HL-60 (cell line): ENCODE data around the gene RGMB.

Experiments
- POLR2AphosphoS5 ChIP-seq: IDR thresholded peaks from 2 replicates; pipeline ENCODE4 v1.6.1; 2012; ENCODE audit warnings: low read depth
- SPI1 ChIP-seq: IDR thresholded peaks from 2 replicates; pipeline ENCODE4 v1.6.1; 2012; ENCODE audit warnings: low read depth, mild to moderate bottlenecking, borderline replicate concordance
- TF ChIP-seq, protein P1 (sequence below): IDR thresholded peaks from one replicate; pipeline ENCODE4 v1.5.1; 2011; ENCODE audit warnings: low read length, control low read depth, inconsistent platforms; ENCODE audit not compliant: insufficient read depth
- TF ChIP-seq, protein P2 (sequence below): IDR thresholded peaks from 2 replicates; pipeline ENCODE4 v1.6.1; 2012; ENCODE audit warnings: low read depth; ENCODE audit not compliant: insufficient replicate concordance

DNA sequence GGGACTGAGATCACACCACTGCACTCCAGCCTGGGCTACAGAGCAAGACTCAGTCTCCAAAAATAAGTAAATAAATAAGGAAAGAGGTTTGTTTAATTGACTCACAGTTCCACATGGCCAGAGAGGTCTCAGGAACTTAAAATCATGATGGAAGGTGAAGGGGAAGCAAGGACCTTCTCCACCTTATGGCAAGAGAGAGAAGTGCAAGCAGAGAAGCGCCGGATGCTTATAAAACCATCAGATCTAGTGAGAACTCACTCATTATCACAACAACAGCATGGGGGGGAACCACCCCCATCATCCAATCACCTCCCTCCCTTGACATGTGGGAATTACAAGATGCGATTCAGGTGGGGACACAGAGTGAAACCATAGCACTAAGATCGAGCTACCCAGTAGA, 22.8 kb upstream of the RGMB start:
- TF ChIP-seq, protein P1, sequence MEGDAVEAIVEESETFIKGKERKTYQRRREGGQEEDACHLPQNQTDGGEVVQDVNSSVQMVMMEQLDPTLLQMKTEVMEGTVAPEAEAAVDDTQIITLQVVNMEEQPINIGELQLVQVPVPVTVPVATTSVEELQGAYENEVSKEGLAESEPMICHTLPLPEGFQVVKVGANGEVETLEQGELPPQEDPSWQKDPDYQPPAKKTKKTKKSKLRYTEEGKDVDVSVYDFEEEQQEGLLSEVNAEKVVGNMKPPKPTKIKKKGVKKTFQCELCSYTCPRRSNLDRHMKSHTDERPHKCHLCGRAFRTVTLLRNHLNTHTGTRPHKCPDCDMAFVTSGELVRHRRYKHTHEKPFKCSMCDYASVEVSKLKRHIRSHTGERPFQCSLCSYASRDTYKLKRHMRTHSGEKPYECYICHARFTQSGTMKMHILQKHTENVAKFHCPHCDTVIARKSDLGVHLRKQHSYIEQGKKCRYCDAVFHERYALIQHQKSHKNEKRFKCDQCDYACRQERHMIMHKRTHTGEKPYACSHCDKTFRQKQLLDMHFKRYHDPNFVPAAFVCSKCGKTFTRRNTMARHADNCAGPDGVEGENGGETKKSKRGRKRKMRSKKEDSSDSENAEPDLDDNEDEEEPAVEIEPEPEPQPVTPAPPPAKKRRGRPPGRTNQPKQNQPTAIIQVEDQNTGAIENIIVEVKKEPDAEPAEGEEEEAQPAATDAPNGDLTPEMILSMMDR, result no peak
- TF ChIP-seq POLR2AphosphoS5, result no peak
- TF ChIP-seq, protein P2, sequence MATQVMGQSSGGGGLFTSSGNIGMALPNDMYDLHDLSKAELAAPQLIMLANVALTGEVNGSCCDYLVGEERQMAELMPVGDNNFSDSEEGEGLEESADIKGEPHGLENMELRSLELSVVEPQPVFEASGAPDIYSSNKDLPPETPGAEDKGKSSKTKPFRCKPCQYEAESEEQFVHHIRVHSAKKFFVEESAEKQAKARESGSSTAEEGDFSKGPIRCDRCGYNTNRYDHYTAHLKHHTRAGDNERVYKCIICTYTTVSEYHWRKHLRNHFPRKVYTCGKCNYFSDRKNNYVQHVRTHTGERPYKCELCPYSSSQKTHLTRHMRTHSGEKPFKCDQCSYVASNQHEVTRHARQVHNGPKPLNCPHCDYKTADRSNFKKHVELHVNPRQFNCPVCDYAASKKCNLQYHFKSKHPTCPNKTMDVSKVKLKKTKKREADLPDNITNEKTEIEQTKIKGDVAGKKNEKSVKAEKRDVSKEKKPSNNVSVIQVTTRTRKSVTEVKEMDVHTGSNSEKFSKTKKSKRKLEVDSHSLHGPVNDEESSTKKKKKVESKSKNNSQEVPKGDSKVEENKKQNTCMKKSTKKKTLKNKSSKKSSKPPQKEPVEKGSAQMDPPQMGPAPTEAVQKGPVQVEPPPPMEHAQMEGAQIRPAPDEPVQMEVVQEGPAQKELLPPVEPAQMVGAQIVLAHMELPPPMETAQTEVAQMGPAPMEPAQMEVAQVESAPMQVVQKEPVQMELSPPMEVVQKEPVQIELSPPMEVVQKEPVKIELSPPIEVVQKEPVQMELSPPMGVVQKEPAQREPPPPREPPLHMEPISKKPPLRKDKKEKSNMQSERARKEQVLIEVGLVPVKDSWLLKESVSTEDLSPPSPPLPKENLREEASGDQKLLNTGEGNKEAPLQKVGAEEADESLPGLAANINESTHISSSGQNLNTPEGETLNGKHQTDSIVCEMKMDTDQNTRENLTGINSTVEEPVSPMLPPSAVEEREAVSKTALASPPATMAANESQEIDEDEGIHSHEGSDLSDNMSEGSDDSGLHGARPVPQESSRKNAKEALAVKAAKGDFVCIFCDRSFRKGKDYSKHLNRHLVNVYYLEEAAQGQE, result no peak
- no peak for TF ChIP-seq SPI1
